Naive thymus-derived CD4-positive, alpha-beta T cell (primary cell): ENCODE measurements around the gene PABPN1L. TPM values are rescaled to one million over a fixed set of nuclear protein-coding genes. Genes with fewer than 3 reads are reported as not detected.
A peak's percentile ranks its signal among the peaks of the same experiment; 100 is the strongest.

Source experiments
- ATAC-seq: fragments of 150-1000 bp; cut with Tn5 transposase; 2 replicates; pipeline ENCODE4 v1.10.0; 2021; ENCODE audit warnings: mild to moderate bottlenecking, moderate library complexity
- CTCF ChIA-PET: fragments of 350-600 bp; sonication (Branson Sonifier 250); formaldehyde crosslinking; loops from one replicate; lab custom pipeline; 2021; ENCODE audit warnings: antibody characterized with exemption; lab: Charles Lee
- POLR2A ChIA-PET: fragments of 350-600 bp; sonication (Branson Sonifier 250); formaldehyde crosslinking; loops from one replicate; lab custom pipeline; 2021; ENCODE audit warnings: antibody characterized with exemption, inconsistent platforms; lab: Charles Lee
- DNase-seq, 9 donors: peaks; one replicate each; pipeline versions ENCODE4 v3.0.0 to v3.0.0-alpha.2; 2020 to 2022; ENCODE audit warnings: mixed read lengths in 1 of 9
- H3K27ac ChIP-seq: one replicate; pipeline ENCODE4 v1.7.0; 2013; ENCODE audit warnings: mild to moderate bottlenecking, low read depth, low read length, moderate library complexity
- H3K27me3 ChIP-seq, 2 donors: one replicate each; pipeline ENCODE4 v1.7.0; 2013; ENCODE audit warnings: low read length in 2 of 2, mild to moderate bottlenecking in 2 of 2, moderate library complexity in 2 of 2; ENCODE audit not compliant: control insufficient read depth in 2 of 2, insufficient read depth in 2 of 2
- H3K36me3 ChIP-seq, 3 experiments: 1 replicate in 2 of 3; 2 replicates in 1 of 3; pipeline ENCODE4 v1.7.0; 2013; ENCODE audit warnings: low read length in 3 of 3, mild to moderate bottlenecking in 3 of 3, moderate library complexity in 1 of 3; ENCODE audit not compliant: insufficient read depth in 3 of 3, control insufficient read depth in 2 of 3
- H3K4me1 ChIP-seq, 2 donors: one replicate each; pipeline ENCODE4 v1.7.0; 2013; ENCODE audit warnings: low read length in 2 of 2, mild to moderate bottlenecking in 2 of 2, moderate library complexity in 1 of 2; ENCODE audit not compliant: control insufficient read depth in 2 of 2, insufficient read depth in 2 of 2
- H3K4me3 ChIP-seq: 2 replicates; pipeline ENCODE4 v1.7.0; 2013; ENCODE audit warnings: mild to moderate bottlenecking, low read length
- H3K9me3 ChIP-seq, 3 experiments: 1 replicate in 2 of 3; 2 replicates in 1 of 3; pipeline ENCODE4 v1.7.0; 2013; ENCODE audit warnings: low read length in 3 of 3; ENCODE audit not compliant: control insufficient read depth in 2 of 3
- H3K27ac Mint-ChIP-seq, 9 donors: one replicate each; pipeline ENCODE4 v1.8.0; 2020 to 2022; ENCODE audit warnings: mixed read lengths in 9 of 9, mild to moderate bottlenecking in 8 of 9, moderate library complexity in 5 of 9, inconsistent platforms in 2 of 9
- H3K27me3 Mint-ChIP-seq, 5 donors: one replicate each; pipeline ENCODE4 v1.8.0; 2021 to 2022; ENCODE audit warnings: mixed read lengths in 5 of 5, mild to moderate bottlenecking in 1 of 5
- H3K36me3 Mint-ChIP-seq, 5 donors: one replicate each; pipeline ENCODE4 v1.8.0; 2020 to 2022; ENCODE audit warnings: mixed read lengths in 5 of 5, mild to moderate bottlenecking in 3 of 5, inconsistent platforms in 1 of 5
- H3K4me1 Mint-ChIP-seq, 7 donors: one replicate each; pipeline ENCODE4 v1.8.0; 2020 to 2022; ENCODE audit warnings: mixed read lengths in 7 of 7, mild to moderate bottlenecking in 3 of 7, inconsistent platforms in 1 of 7
- H3K4me3 Mint-ChIP-seq, 10 donors: one replicate each; pipeline ENCODE4 v1.8.0; 2020 to 2022; ENCODE audit warnings: mild to moderate bottlenecking in 10 of 10, mixed read lengths in 10 of 10, moderate library complexity in 6 of 10, inconsistent platforms in 2 of 10
- H3K9me3 Mint-ChIP-seq, 11 donors: one replicate each; pipeline ENCODE4 v1.8.0; 2020 to 2022; ENCODE audit warnings: mixed read lengths in 11 of 11, mild to moderate bottlenecking in 4 of 11, inconsistent platforms in 1 of 11, moderate library complexity in 1 of 11
- intact Hi-C, 2 donors: fragments of 100-400 bp; cut with micrococcal nuclease; formaldehyde crosslinking; loops; one replicate each; pipeline ENCODE4 v1.15.1; 2023
- polyA plus RNA-seq, 2 donors: library from polyadenylated mRNA; unstranded; fragments of 300-500 nt; fragmentation: Illumina TruSeq; gene quantifications; one replicate each; pipeline ENCODE4 v1.2.3, GENCODE V29; 2021
- total RNA-seq, 6 experiments: library from RNA in 5 of 6; stranded (reverse) in 5 of 6; gene quantifications; 1 replicate in 5 of 6; 2 replicates in 1 of 6; pipeline ENCODE4 v1.2.3 and lab custom pipeline; 2021 to 2026

Gene PABPN1L
- total RNA-seq (not detected), polyA plus RNA-seq (not detected), total RNA-seq (lab: John Stamatoyannopoulos, UW) (not detected)

GRCh38 chr16:88866151-88866920, at the start of gene PABPN1L:
Gene PABPN1L, minus strand, starts transcription at chr16:88866660. Its CDS starts 54 bp downstream, at chr16:88866606.
- no peaks in the 10 kb centered on the region for H3K9me3 ChIP-seq
- no peak within 1 kb of the TSS for H3K27ac ChIP-seq
- DNase-seq (no peak), ATAC-seq (no peak)
- Mint-ChIP-seq H3K27ac (peak within 1 kb of the TSS in 1 of 9 donors; percentile 22), H3K27me3 (peaks cover 5 to 17% (median 8%) of the 10 kb centered on the region in 5 donors), H3K36me3 (peaks cover 0 to 6% (median 0%) of the 10 kb centered on the region in 5 donors), H3K9me3 (no peaks in the 10 kb centered on the region), H3K4me3 (no peak within 1 kb of the TSS), H3K4me1 (peaks cover 0 to 8% (median 0%) of the 10 kb centered on the region in 7 donors)
- ChIA-PET CTCF (interaction anchor here (0.6 kb wide), 1 partner anchor 150 kb away, joined by 3 read pairs; no protein-coding TSS in a partner anchor), POLR2A (interaction anchor here (1.3 kb wide), 1 partner anchor 9 kb away, joined by 3 read pairs; no protein-coding TSS in a partner anchor)
- peaks cover 0 to 17% (median 4%) of the 10 kb centered on the region in 3 experiments for H3K36me3 ChIP-seq
- H3K4me1 ChIP-seq, result no peaks in the 10 kb centered on the region
- no peaks in the 10 kb centered on the region for H3K27me3 ChIP-seq
- no peak within 1 kb of the TSS for H3K4me3 ChIP-seq
- intact Hi-C loops, result no loop called here

- Mint-ChIP-seq H3K4me1 (peaks cover 0 to 4% (median 1%) of the 10 kb centered on the region in 7 donors), H3K9me3 (peaks cover 0 to 6% (median 0%) of the 10 kb centered on the region in 11 donors), H3K27me3 (peaks cover 0 to 7% (median 0%) of the 10 kb centered on the region in 5 donors), H3K4me3 (no peak overlapping the region), H3K36me3 (no peaks in the 10 kb centered on the region), H3K27ac (peak overlapping the region in 1 of 9 donors; percentile 28)
- H3K9me3 ChIP-seq, result no peaks in the 10 kb centered on the region
- H3K4me3 ChIP-seq, result no peak overlapping the region
- DNase-seq (no peak), ATAC-seq (no peak)
- CTCF ChIA-PET, result no interaction called here
- no peaks in the 10 kb centered on the region for H3K27me3 ChIP-seq
- peaks cover 0 to 6% of the 10 kb centered on the region in 2 donors for H3K4me1 ChIP-seq
- intact Hi-C loops, result no loop called here
- no peak overlapping the region for H3K27ac ChIP-seq
- POLR2A ChIA-PET, result no interaction called here
- no peaks in the 10 kb centered on the region for H3K36me3 ChIP-seq
These were observed 49.3 kb upstream of the PABPN1L start for GRCh38 chr16:88915639-88916327.

- Histone ChIP-seq H3K9me3 (no peaks in the 10 kb centered on the region), H3K36me3 (no peaks in the 10 kb centered on the region), H3K27me3 (no peaks in the 10 kb centered on the region), H3K27ac (no peak overlapping the region), H3K4me1 (no peaks in the 10 kb centered on the region), H3K4me3 (no peak overlapping the region)
- Mint-ChIP-seq H3K27ac (no peak overlapping the region), H3K27me3 (peaks cover 0 to 7% (median 0%) of the 10 kb centered on the region in 5 donors), H3K4me3 (no peak overlapping the region), H3K9me3 (peaks cover 0 to 6% (median 0%) of the 10 kb centered on the region in 11 donors), H3K36me3 (no peaks in the 10 kb centered on the region), H3K4me1 (no peaks in the 10 kb centered on the region)
- ATAC-seq, result no peak
- ChIA-PET POLR2A (no interaction called here), CTCF (no interaction called here)
- DNase-seq, result no peak
- intact Hi-C loops, result no loop called here
These were observed 48.4 kb upstream of the PABPN1L start for GRCh38 chr16:88914750-88915368.

- no peak for ATAC-seq
- POLR2A ChIA-PET, result no interaction called here
- H3K27ac ChIP-seq, result no peak overlapping the region
- no peaks in the 10 kb centered on the region for H3K4me1 ChIP-seq
- Mint-ChIP-seq H3K9me3 (peaks cover 0 to 6% (median 0%) of the 10 kb centered on the region in 11 donors), H3K36me3 (no peaks in the 10 kb centered on the region), H3K27me3 (peaks cover 0 to 7% (median 0%) of the 10 kb centered on the region in 5 donors), H3K27ac (no peak overlapping the region), H3K4me3 (no peak overlapping the region), H3K4me1 (no peaks in the 10 kb centered on the region)
- no peak overlapping the region for H3K4me3 ChIP-seq
- no peaks in the 10 kb centered on the region for H3K27me3 ChIP-seq
- intact Hi-C loops, result no loop called here
- CTCF ChIA-PET, result no interaction called here
- H3K36me3 ChIP-seq, result no peaks in the 10 kb centered on the region
- H3K9me3 ChIP-seq, result no peaks in the 10 kb centered on the region
- DNase-seq, result no peak
These were observed 47.4 kb upstream of the PABPN1L start for GRCh38 chr16:88913870-88914269.

GRCh38 chr16:88913001-88913612, 46.6 kb upstream of the PABPN1L start:
- Mint-ChIP-seq H3K9me3 (peaks cover 0 to 6% (median 0%) of the 10 kb centered on the region in 11 donors), H3K27me3 (peaks cover 0 to 7% (median 0%) of the 10 kb centered on the region in 5 donors), H3K36me3 (no peaks in the 10 kb centered on the region), H3K4me1 (no peaks in the 10 kb centered on the region), H3K4me3 (no peak overlapping the region), H3K27ac (peak overlapping the region in 1 of 9 donors; percentile 41)
- no peaks in the 10 kb centered on the region for H3K4me1 ChIP-seq
- DNase-seq (no peak), ATAC-seq (no peak)
- H3K27me3 ChIP-seq, result no peaks in the 10 kb centered on the region
- POLR2A ChIA-PET, result no interaction called here
- H3K9me3 ChIP-seq, result no peaks in the 10 kb centered on the region
- H3K36me3 ChIP-seq, result no peaks in the 10 kb centered on the region
- CTCF ChIA-PET, result no interaction called here
- intact Hi-C loops, result no loop called here
- no peak overlapping the region for H3K27ac ChIP-seq
- no peak overlapping the region for H3K4me3 ChIP-seq

GRCh38 chr16:88912556-88912955, 46.1 kb upstream of the PABPN1L start:
- H3K4me1 ChIP-seq, result no peaks in the 10 kb centered on the region
- no peaks in the 10 kb centered on the region for H3K9me3 ChIP-seq
- no peak for ATAC-seq
- Mint-ChIP-seq H3K4me3 (no peak overlapping the region), H3K27ac (no peak overlapping the region), H3K9me3 (peaks cover 0 to 6% (median 0%) of the 10 kb centered on the region in 11 donors), H3K36me3 (no peaks in the 10 kb centered on the region), H3K27me3 (peaks cover 0 to 7% (median 0%) of the 10 kb centered on the region in 5 donors), H3K4me1 (no peaks in the 10 kb centered on the region)
- intact Hi-C loops, result no loop called here
- no peak overlapping the region for H3K4me3 ChIP-seq
- no peaks in the 10 kb centered on the region for H3K36me3 ChIP-seq
- POLR2A ChIA-PET, result no interaction called here
- CTCF ChIA-PET, result no interaction called here
- H3K27me3 ChIP-seq, result no peaks in the 10 kb centered on the region
- no peak for DNase-seq
- H3K27ac ChIP-seq, result no peak overlapping the region
